ENCODE measurements around the gene PCAT7.
"Not testable (repeated sequence)": the region's sequence is repeated elsewhere in the genome, so short reads cannot be mapped to it uniquely, and the experiment has no call there.

Gene PCAT7

DNA sequence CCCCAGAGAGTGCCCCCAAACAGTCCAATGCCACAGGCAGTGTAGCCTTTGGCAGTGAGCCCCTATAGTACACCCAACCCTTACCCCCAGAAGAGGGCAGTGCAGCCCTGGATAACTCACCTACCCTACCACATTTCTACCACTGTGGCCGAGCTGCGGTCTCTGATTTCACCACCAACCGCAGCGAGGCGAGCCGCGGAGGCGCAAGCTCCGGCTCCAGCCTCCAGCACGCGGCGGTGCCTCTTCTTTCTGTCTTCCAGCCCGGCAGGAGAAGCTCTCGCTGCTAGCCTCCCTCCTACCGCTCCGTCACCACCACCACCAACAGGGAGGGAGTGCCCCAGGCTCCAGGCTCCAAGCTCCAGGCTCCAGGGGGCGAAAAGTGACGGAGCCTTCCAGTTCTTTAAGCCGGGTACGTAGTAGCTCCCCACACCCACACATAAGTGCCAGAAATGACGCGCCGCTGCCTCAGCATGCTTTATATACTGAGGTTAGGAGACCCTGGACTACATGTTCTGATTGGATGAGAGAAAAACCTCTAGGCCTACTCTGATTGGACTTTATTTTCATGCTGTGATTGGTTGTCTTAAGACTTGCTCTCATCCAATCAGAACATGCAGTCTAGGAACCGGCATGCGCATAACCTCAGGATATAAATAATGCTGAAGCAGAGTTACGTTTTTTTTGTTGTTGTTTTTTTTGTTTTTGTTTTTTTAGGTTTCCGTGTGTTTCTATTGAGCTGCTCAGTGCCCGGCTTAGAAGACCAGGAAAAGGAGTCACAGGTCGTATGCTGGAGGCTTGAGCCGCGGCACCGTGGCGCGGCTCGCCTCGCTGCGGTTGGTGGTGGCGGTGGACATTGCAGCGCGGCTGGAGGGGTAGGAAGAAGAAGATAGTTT lies at the start of gene PCAT7:
Gene PCAT7 (plus strand): TSS at position 645 of the 893 bp plus-strand sequence.
- H3K4me3 ChIP-seq (ENCODE audit: low read depth, low read length), result no peak within 1 kb of the TSS
- peak; percentile 39 for DNase-seq (ENCODE audit: low read depth)
- TF ChIP-seq, protein P1, sequence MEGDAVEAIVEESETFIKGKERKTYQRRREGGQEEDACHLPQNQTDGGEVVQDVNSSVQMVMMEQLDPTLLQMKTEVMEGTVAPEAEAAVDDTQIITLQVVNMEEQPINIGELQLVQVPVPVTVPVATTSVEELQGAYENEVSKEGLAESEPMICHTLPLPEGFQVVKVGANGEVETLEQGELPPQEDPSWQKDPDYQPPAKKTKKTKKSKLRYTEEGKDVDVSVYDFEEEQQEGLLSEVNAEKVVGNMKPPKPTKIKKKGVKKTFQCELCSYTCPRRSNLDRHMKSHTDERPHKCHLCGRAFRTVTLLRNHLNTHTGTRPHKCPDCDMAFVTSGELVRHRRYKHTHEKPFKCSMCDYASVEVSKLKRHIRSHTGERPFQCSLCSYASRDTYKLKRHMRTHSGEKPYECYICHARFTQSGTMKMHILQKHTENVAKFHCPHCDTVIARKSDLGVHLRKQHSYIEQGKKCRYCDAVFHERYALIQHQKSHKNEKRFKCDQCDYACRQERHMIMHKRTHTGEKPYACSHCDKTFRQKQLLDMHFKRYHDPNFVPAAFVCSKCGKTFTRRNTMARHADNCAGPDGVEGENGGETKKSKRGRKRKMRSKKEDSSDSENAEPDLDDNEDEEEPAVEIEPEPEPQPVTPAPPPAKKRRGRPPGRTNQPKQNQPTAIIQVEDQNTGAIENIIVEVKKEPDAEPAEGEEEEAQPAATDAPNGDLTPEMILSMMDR (conservative IDR thresholded peaks at IDR 0.05; ENCODE audit: low read depth, low read length), result peak; percentile 41

- H3K4me3 ChIP-seq (ENCODE audit: low read depth, low read length); DNase-seq (ENCODE audit: low read depth): not testable (repeated sequence)
Measured at GRCh38 chr9:94506370-94506769, 48.5 kb upstream of the PCAT7 start.

- no peak for DNase-seq (ENCODE audit: low read depth)
- TF ChIP-seq, protein P1 (conservative IDR thresholded peaks at IDR 0.05; ENCODE audit: low read depth, low read length), result no peak
- H3K4me3 ChIP-seq (ENCODE audit: low read depth, low read length), result no peak overlapping the region
Measured at GRCh38 chr9:94507531-94508258, 47.2 kb upstream of the PCAT7 start.

DNA sequence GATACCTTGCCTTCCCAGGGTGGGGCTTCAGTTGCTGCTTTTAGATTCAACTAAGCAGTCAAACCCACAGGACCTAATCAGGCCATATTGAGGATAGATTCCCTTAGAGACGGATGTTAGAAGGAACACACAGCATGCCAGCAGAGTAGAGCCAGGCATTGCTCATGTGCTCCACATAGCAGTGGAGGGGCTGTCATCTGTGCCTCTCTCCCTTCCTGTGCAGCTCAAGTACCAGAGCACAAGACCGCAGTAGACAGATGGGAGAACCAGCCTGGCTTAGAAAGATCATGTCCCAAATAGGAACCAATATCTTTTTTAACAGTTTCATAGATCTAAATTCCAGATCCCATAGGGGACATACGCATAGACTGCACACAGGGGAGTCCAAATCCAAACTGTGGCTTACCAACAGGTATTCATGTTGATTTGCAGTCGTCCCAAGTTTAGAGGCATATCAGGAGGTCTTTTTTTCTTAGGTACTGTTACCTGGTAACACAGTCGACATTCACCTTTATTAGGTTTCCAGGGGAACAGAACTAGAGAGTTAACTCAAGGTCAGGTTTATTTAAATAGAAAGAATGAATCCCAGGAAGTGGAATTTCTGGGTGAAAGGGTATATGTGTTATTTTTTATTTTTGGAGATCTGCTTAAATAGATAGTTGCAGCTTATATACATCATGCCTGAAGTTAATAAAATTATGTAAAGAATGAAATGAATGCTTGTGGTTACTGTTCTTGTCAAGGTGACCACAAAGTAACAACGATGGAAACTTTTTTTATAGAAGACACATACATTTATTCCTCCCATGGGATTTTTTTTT lies 43.5 kb upstream of the PCAT7 start:
- no peak overlapping the region for H3K4me3 ChIP-seq (ENCODE audit: low read depth, low read length)
- peak; percentile 25 for DNase-seq (ENCODE audit: low read depth)
- TF ChIP-seq, protein P1 (conservative IDR thresholded peaks at IDR 0.05; ENCODE audit: low read depth, low read length), result no peak

GRCh38 chr9:94511955-94512265 lies 43.0 kb upstream of the PCAT7 start:
- TF ChIP-seq, protein P1 (conservative IDR thresholded peaks at IDR 0.05; ENCODE audit: low read depth, low read length), result no peak
- H3K4me3 ChIP-seq (ENCODE audit: low read depth, low read length), result no peak overlapping the region
- DNase-seq (ENCODE audit: low read depth), result no peak

- no peak for DNase-seq (ENCODE audit: low read depth)
- H3K4me3 ChIP-seq (ENCODE audit: low read depth, low read length), result no peak overlapping the region
- TF ChIP-seq, protein P1 (conservative IDR thresholded peaks at IDR 0.05; ENCODE audit: low read depth, low read length), result no peak
Measured at GRCh38 chr9:94514722-94515121, 40.2 kb upstream of the PCAT7 start.

DNA sequence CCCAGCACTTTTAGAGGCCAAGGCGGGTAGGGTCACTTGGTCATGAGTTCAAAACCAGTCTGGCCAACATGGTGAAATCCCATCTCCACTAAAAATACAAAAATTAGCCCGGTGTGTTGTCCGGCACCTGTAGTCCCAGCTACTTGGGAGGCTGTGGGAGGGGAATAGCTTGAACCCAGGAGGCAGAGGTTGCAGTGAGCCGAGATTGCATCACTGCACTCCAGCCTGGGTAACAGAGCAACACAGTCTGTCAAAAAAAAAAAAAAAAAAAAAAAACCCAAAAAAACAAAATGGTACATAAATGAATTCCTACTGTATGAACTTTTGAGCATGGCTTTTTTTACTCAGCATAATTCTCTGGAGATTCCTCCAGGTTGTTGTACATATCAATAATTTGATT lies 37.6 kb upstream of the PCAT7 start:
- H3K4me3 ChIP-seq (ENCODE audit: low read depth, low read length), result no peak overlapping the region
- TF ChIP-seq, protein P1 (conservative IDR thresholded peaks at IDR 0.05; ENCODE audit: low read depth, low read length), result no peak
- DNase-seq (ENCODE audit: low read depth), result no peak
